HEK293 (cell line): Measurements from ENCODE around the gene IQSEC1.

ENCODE experiments used
- CTCF ChIA-PET: fragments of 350-600 bp; formaldehyde crosslinking; extraction: SDS; loops from one replicate; lab custom pipeline; 2021; ENCODE audit warnings: antibody characterized with exemption; lab: Yijun Ruan, JAX
- POLR2A ChIA-PET: fragments of 300-600 bp; formaldehyde crosslinking; extraction: SDS; loops from one replicate; lab custom pipeline; 2020; ENCODE audit warnings: antibody characterized with exemption, inconsistent platforms; lab: Yijun Ruan, JAX
- H3K27ac ChIP-seq: fragments of 200-500 bp; sonication (Bioruptor generic); 2 replicates; pipeline ENCODE4 v1.5.1; 2014; ENCODE audit warnings: low read depth, low read length, control low read depth, inconsistent platforms; ENCODE audit errors: extremely low read depth
- H3K36me3 ChIP-seq, 2 experiments: fragments of 200-500 bp in 1 of 2; sonication (Bioruptor generic) in 1 of 2; 1 replicate in 1 of 2; 2 replicates in 1 of 2; pipeline ENCODE4 v1.5.1; 2014 to 2017; ENCODE audit warnings: inconsistent platforms in 2 of 2, low read length in 2 of 2; ENCODE audit not compliant: control insufficient read depth in 2 of 2, insufficient read depth in 1 of 2
- H3K4me1 ChIP-seq: fragments of 200-500 bp; sonication (Bioruptor generic); 2 replicates; pipeline ENCODE4 v1.5.1; 2014; ENCODE audit warnings: mild to moderate bottlenecking, low read length, inconsistent platforms; ENCODE audit not compliant: control insufficient read depth, insufficient read depth
- H3K4me3 ChIP-seq: 2 replicates; pipeline ENCODE4 v1.5.1; 2011; ENCODE audit warnings: low read depth, mild to moderate bottlenecking, control low read depth, low read length, moderate library complexity
- H3K9me3 ChIP-seq: fragments of 200-500 bp; sonication (Bioruptor generic); 2 replicates; pipeline ENCODE4 v1.5.1; 2014; ENCODE audit warnings: low read depth, low read length, inconsistent platforms; ENCODE audit not compliant: control insufficient read depth, insufficient read depth
- FEZF1 ChIP-seq: fragments of 450-650 bp; formaldehyde crosslinking; IDR thresholded peaks from 2 replicates; pipeline ENCODE4 v1.5.1; 2016; ENCODE audit warnings: missing biosample characterization, missing genetic modification characterization
- GFI1B ChIP-seq: fragments of 450-650 bp; formaldehyde crosslinking; IDR thresholded peaks from 2 replicates; pipeline ENCODE4 v1.5.1; 2016; ENCODE audit warnings: missing biosample characterization, missing genetic modification characterization
- GLIS2 ChIP-seq: fragments of 450-650 bp; formaldehyde crosslinking; IDR thresholded peaks from 2 replicates; pipeline ENCODE4 v1.5.1; 2016; ENCODE audit warnings: missing biosample characterization, missing genetic modification characterization
- IKZF3 ChIP-seq: fragments of 450-650 bp; IDR thresholded peaks from 2 replicates; pipeline ENCODE4 v1.5.0; 2018; ENCODE audit warnings: missing biosample characterization, mild to moderate bottlenecking, missing genetic modification characterization, moderate library complexity
- KLF1 ChIP-seq: fragments of 450-650 bp; formaldehyde crosslinking; IDR thresholded peaks from 2 replicates; pipeline ENCODE4 v1.5.1; 2016; ENCODE audit warnings: missing biosample characterization, missing genetic modification characterization
- KLF8 ChIP-seq: fragments of 450-650 bp; formaldehyde crosslinking; IDR thresholded peaks from 2 replicates; pipeline ENCODE4 v1.5.1; 2016; ENCODE audit warnings: missing biosample characterization, missing genetic modification characterization
- OVOL3 ChIP-seq: fragments of 450-650 bp; formaldehyde crosslinking; IDR thresholded peaks from 2 replicates; pipeline ENCODE4 v1.5.1; 2016; ENCODE audit warnings: missing biosample characterization, missing genetic modification characterization
- PRDM10 ChIP-seq: fragments of 450-650 bp; formaldehyde crosslinking; IDR thresholded peaks from 2 replicates; pipeline ENCODE4 v1.5.1; 2016; ENCODE audit warnings: missing biosample characterization, missing genetic modification characterization
- PRDM6 ChIP-seq: fragments of 450-650 bp; formaldehyde crosslinking; IDR thresholded peaks from 2 replicates; pipeline ENCODE4 v1.5.1; 2017; ENCODE audit warnings: missing biosample characterization, missing genetic modification characterization
- SP2 ChIP-seq: fragments of 450-650 bp; formaldehyde crosslinking; IDR thresholded peaks from 2 replicates; pipeline ENCODE4 v1.5.1; 2016; ENCODE audit warnings: missing biosample characterization, missing genetic modification characterization
- TCF7L2 ChIP-seq: IDR thresholded peaks from 2 replicates; pipeline ENCODE4 v1.6.1; 2011; ENCODE audit warnings: low read depth, mild to moderate bottlenecking, inconsistent platforms, low read length, moderate library complexity, borderline replicate concordance
- ZBTB10 ChIP-seq: fragments of 450-650 bp; formaldehyde crosslinking; IDR thresholded peaks from 2 replicates; pipeline ENCODE4 v1.5.1; 2016; ENCODE audit warnings: missing biosample characterization, missing genetic modification characterization
- ZBTB17 ChIP-seq: fragments of 450-650 bp; formaldehyde crosslinking; IDR thresholded peaks from 2 replicates; pipeline ENCODE4 v1.5.1; 2016; ENCODE audit warnings: missing biosample characterization, missing genetic modification characterization
- ZBTB8A ChIP-seq: fragments of 450-650 bp; formaldehyde crosslinking; IDR thresholded peaks from 2 replicates; pipeline ENCODE4 v1.5.1; 2016; ENCODE audit warnings: missing biosample characterization, missing genetic modification characterization
- ZFHX2 ChIP-seq: fragments of 450-650 bp; formaldehyde crosslinking; conservative IDR thresholded peaks from 2 replicates; pipeline ENCODE4 v1.5.1; 2016; ENCODE audit warnings: missing biosample characterization, missing genetic modification characterization
- ZFP69B ChIP-seq: fragments of 450-650 bp; formaldehyde crosslinking; IDR thresholded peaks from 2 replicates; pipeline ENCODE4 v1.5.1; 2016; ENCODE audit warnings: missing biosample characterization, missing genetic modification characterization
- ZNF133 ChIP-seq: fragments of 450-650 bp; formaldehyde crosslinking; IDR thresholded peaks from 2 replicates; pipeline ENCODE4 v1.5.1; 2016; ENCODE audit warnings: missing biosample characterization, missing genetic modification characterization
- ZNF174 ChIP-seq: fragments of 450-650 bp; formaldehyde crosslinking; IDR thresholded peaks from 2 replicates; pipeline ENCODE4 v1.5.0; 2017; ENCODE audit warnings: missing biosample characterization, mild to moderate bottlenecking, missing genetic modification characterization
- ZNF19 ChIP-seq: fragments of 450-650 bp; formaldehyde crosslinking; IDR thresholded peaks from 2 replicates; pipeline ENCODE4; 2016; ENCODE audit warnings: missing biosample characterization, missing genetic modification characterization, low read depth
- ZNF2 ChIP-seq: fragments of 450-650 bp; formaldehyde crosslinking; IDR thresholded peaks from 2 replicates; pipeline ENCODE4 v1.5.1; 2016; ENCODE audit warnings: missing biosample characterization, missing genetic modification characterization
- ZNF24 ChIP-seq: fragments of 450-650 bp; formaldehyde crosslinking; IDR thresholded peaks from 2 replicates; pipeline ENCODE4 v1.5.1; 2016; ENCODE audit warnings: missing biosample characterization, missing genetic modification characterization
- ZNF501 ChIP-seq: fragments of 450-650 bp; formaldehyde crosslinking; IDR thresholded peaks from 2 replicates; pipeline ENCODE4 v1.5.1; 2016; ENCODE audit warnings: missing biosample characterization, missing genetic modification characterization
- ZNF549 ChIP-seq: fragments of 450-650 bp; IDR thresholded peaks from 2 replicates; pipeline ENCODE4 v1.5.1; 2018; ENCODE audit warnings: missing biosample characterization, missing genetic modification characterization, mild to moderate bottlenecking, inconsistent platforms, moderate library complexity
- ZNF561 ChIP-seq: fragments of 450-650 bp; IDR thresholded peaks from 2 replicates; pipeline ENCODE4 v1.5.1; 2018; ENCODE audit warnings: missing biosample characterization, missing genetic modification characterization, borderline replicate concordance
- ZNF629 ChIP-seq: fragments of 450-650 bp; formaldehyde crosslinking; IDR thresholded peaks from 2 replicates; pipeline ENCODE4 v1.5.1; 2017; ENCODE audit warnings: missing biosample characterization, missing genetic modification characterization
- ZNF654 ChIP-seq: fragments of 450-650 bp; formaldehyde crosslinking; IDR thresholded peaks from 2 replicates; pipeline ENCODE4 v1.5.1; 2016; ENCODE audit warnings: low read depth, missing biosample characterization, missing genetic modification characterization
- ZNF658 ChIP-seq: fragments of 450-650 bp; formaldehyde crosslinking; IDR thresholded peaks from 2 replicates; pipeline ENCODE4; 2016; ENCODE audit warnings: missing biosample characterization, missing genetic modification characterization
- ZNF670 ChIP-seq: fragments of 450-650 bp; formaldehyde crosslinking; IDR thresholded peaks from 2 replicates; pipeline ENCODE4 v1.5.1; 2016; ENCODE audit warnings: missing biosample characterization, missing genetic modification characterization, low read depth
- ZNF830 ChIP-seq: fragments of 450-650 bp; IDR thresholded peaks from 2 replicates; pipeline ENCODE4 v1.5.0; 2018; ENCODE audit warnings: missing biosample characterization, missing genetic modification characterization, low read depth, mild to moderate bottlenecking, moderate library complexity
- ZNF843 ChIP-seq: fragments of 450-650 bp; formaldehyde crosslinking; IDR thresholded peaks from 2 replicates; pipeline ENCODE4 v1.5.1; 2016; ENCODE audit warnings: missing biosample characterization, missing genetic modification characterization
- ZSCAN30 ChIP-seq: fragments of 450-650 bp; IDR thresholded peaks from 2 replicates; pipeline ENCODE4 v1.5.1; 2018; ENCODE audit warnings: missing biosample characterization, mild to moderate bottlenecking, missing genetic modification characterization, moderate library complexity

Gene IQSEC1

GRCh38 chr3:12868039-12869034 lies 204.9 kb downstream of the IQSEC1 start (continued):
- TF ChIP-seq SP2 (tag by site-specific recombination) = peak; percentile 61
- 0 out of 2 replicates have a peak, but pooled peaks have one; percentile 25 for TF ChIP-seq ZBTB8A
- 0 out of 2 replicates have a peak, but pooled peaks have one; percentile 46 for TF ChIP-seq ZNF24 (tag by site-specific recombination)
- peak; percentile 56; the same call in 1 of the 2 replicates for TF ChIP-seq ZNF561 (tag by site-specific recombination)
- peak; percentile 44; the same call in 1 of the 2 replicates for TF ChIP-seq ZBTB17 (tag by site-specific recombination)
- TF ChIP-seq ZSCAN30 = peak; percentile 79
- peak; percentile 79 for TF ChIP-seq PRDM10 (tag by site-specific recombination)
- TF ChIP-seq ZFHX2 = peak; percentile 78
- TF ChIP-seq ZNF2 (tag by site-specific recombination) = peak; percentile 58; the same call in 1 of the 2 replicates
- 0 out of 2 replicates have a peak, but pooled peaks have one; percentile 35 for TF ChIP-seq ZNF629 (tag by site-specific recombination)
- TF ChIP-seq ZNF654 = peak; percentile 97
- no peak for TF ChIP-seq ZNF19 (tag by site-specific recombination)
- TF ChIP-seq ZNF658 = no peak
- TF ChIP-seq GLIS2 (tag by site-specific recombination) = peak; percentile 36; the same call in 1 of the 2 replicates
- no peak for TF ChIP-seq PRDM6
- TF ChIP-seq IKZF3 (tag by site-specific recombination) = peak; percentile 96

- no peak overlapping the region for H3K4me3 ChIP-seq
- no peak overlapping the region for H3K27ac ChIP-seq
- H3K9me3 ChIP-seq = no peaks in the 10 kb centered on the region
- no peaks in the 10 kb centered on the region for H3K4me1 ChIP-seq
- POLR2A ChIA-PET = no interaction called here
- CTCF ChIA-PET = interaction anchor here (1.1 to 5.7 kb wide), 4 partner anchors 8 to 115 kb away, joined by 3 to 71 read pairs (median 6); no protein-coding TSS in a partner anchor
- no peaks in the 10 kb centered on the region for H3K36me3 ChIP-seq
- TF ChIP-seq ZBTB10 (tag by site-specific recombination) (no peak), KLF8 (no peak), OVOL3 (tag by site-specific recombination) (no peak), KLF1 (tag by site-specific recombination) (no peak), GFI1B (tag by site-specific recombination) (no peak), ZNF133 (tag by site-specific recombination) (no peak), ZNF830 (tag by site-specific recombination) (no peak), TCF7L2 (no peak), ZNF501 (tag by site-specific recombination) (no peak), FEZF1 (tag by site-specific recombination) (no peak), ZNF843 (tag by site-specific recombination) (no peak), ZNF19 (tag by site-specific recombination) (no peak), ZNF174 (tag by site-specific recombination) (no peak), ZNF549 (tag by site-specific recombination) (no peak), ZFP69B (no peak), IKZF3 (tag by site-specific recombination) (no peak), ZNF670 (tag by site-specific recombination) (no peak)
These were observed 206.4 kb downstream of the IQSEC1 start for GRCh38 chr3:12866836-12867235.
